HepG2 (cell line): Measurements from ENCODE around the gene SPON1. TPM values are rescaled to one million over a fixed set of nuclear protein-coding genes. Genes with fewer than 3 reads are reported as not detected.

Experiments used
- ATAC-seq: fragments of 200-7000 bp; cut with Tn5 transposase; 3 replicates; pipeline ENCODE4 v1.9.1; 2020; ENCODE audit warnings: mild to moderate bottlenecking, moderate library complexity
- BruUV-seq: library from RNA; stranded (reverse); fragments of 400-500 nt; replicated peaks from 2 replicates; lab custom pipeline; 2021; lab: Mats Ljungman, UMichigan
- CTCF ChIA-PET: fragments of 300-600 bp; formaldehyde crosslinking; extraction: SDS; loops from one replicate; lab custom pipeline; 2021; ENCODE audit warnings: low total read pairs, inconsistent platforms, low intra/inter-chr PET ratio; lab: Yijun Ruan, JAX
- POLR2A ChIA-PET: fragments of 350-600 bp; sonication (Branson Sonifier 250); formaldehyde crosslinking; loops from one replicate; lab custom pipeline; 2020; ENCODE audit warnings: antibody characterized with exemption, inconsistent platforms; lab: Yijun Ruan, JAX
- DNase-seq: peaks from one replicate; pipeline ENCODE4 v3.0.0-alpha.2; 2015; ENCODE audit warnings: low spot score
- FAIRE-seq: peaks from 3 replicates; lab custom pipeline; 2011; peaks lifted over from hg19 to GRCh38; lab: Jason Lieb, UNC
- H2AFZ ChIP-seq: one replicate; pipeline ENCODE4 v1.6.1; 2011; ENCODE audit warnings: low read length, inconsistent platforms
- H3K27ac ChIP-seq: fragments of 300-600 bp; 3 replicates; pipeline ENCODE4 v1.8.0; 2011; ENCODE audit warnings: mixed run types, mild to moderate bottlenecking, mixed read lengths, low read length, inconsistent platforms; ENCODE audit not compliant: insufficient read depth; ENCODE audit errors: extremely low read length
- H3K27me3 ChIP-seq, 2 experiments: fragments of 200-600 bp in 1 of 2; 2 replicates in 1 of 2; 3 replicates in 1 of 2; pipeline versions ENCODE4 v1.6.0 to v1.8.0; 2011; ENCODE audit warnings: low read length in 2 of 2, mild to moderate bottlenecking in 2 of 2, moderate library complexity in 2 of 2, inconsistent platforms in 1 of 2; ENCODE audit not compliant: insufficient read depth in 2 of 2, control insufficient read depth in 1 of 2
- H3K36me3 ChIP-seq, 2 experiments: fragments of 200-600 bp in 1 of 2; replicated peaks in 1 of 2; 2 replicates in 1 of 2; 3 replicates in 1 of 2; pipeline versions ENCODE4 v1.5.1 to v1.8.0; 2011; ENCODE audit warnings: low read length in 2 of 2, inconsistent platforms in 1 of 2; ENCODE audit not compliant: insufficient read depth in 2 of 2, control insufficient read depth in 1 of 2
- H3K4me1 ChIP-seq: 2 replicates; pipeline ENCODE4 v1.5.1; 2012; ENCODE audit warnings: low read length, inconsistent platforms; ENCODE audit not compliant: insufficient read depth
- H3K4me2 ChIP-seq: 2 replicates; pipeline ENCODE4 v1.6.0; 2011; ENCODE audit warnings: low read depth, low read length, inconsistent platforms
- H3K4me3 ChIP-seq, 3 experiments: fragments of 200-600 bp in 1 of 3; sonication (generic), shearing (Covaris generic) in 1 of 3; replicated peaks in 1 of 3; 2 replicates each; pipeline ENCODE4 v1.5.1; 2011 to 2016; ENCODE audit warnings: low read length in 3 of 3, inconsistent platforms in 2 of 3, low read depth in 2 of 3, mild to moderate bottlenecking in 2 of 3, control low read depth in 1 of 3, mixed read lengths in 1 of 3; ENCODE audit not compliant: insufficient read depth in 1 of 3
- H3K79me2 ChIP-seq: one replicate; pipeline ENCODE4 v1.6.1; 2011; ENCODE audit warnings: low read length, inconsistent platforms; ENCODE audit not compliant: insufficient read depth
- H3K9ac ChIP-seq: 2 replicates; pipeline ENCODE4 v1.6.0; 2011; ENCODE audit warnings: mild to moderate bottlenecking, low read depth, low read length, inconsistent platforms; ENCODE audit not compliant: insufficient read depth
- H3K9me3 ChIP-seq: 2 replicates; pipeline ENCODE4 v1.5.1; 2012; ENCODE audit warnings: mild to moderate bottlenecking, low read length
- H4K20me1 ChIP-seq: 2 replicates; pipeline ENCODE4 v1.6.0; 2011; ENCODE audit warnings: inconsistent platforms, mild to moderate bottlenecking, low read length, moderate library complexity; ENCODE audit not compliant: insufficient read depth
- CBFB ChIP-seq: sonication (generic); formaldehyde crosslinking; IDR thresholded peaks from 2 replicates; pipeline ENCODE4 v1.4.0; 2020; ENCODE audit warnings: missing genetic modification reagents
- DNMT3B ChIP-seq: conservative IDR thresholded peaks from 2 replicates; pipeline ENCODE4 v1.6.1; 2016; ENCODE audit warnings: missing biosample characterization, control low read depth
- FOSL2 ChIP-seq: sonication (generic); formaldehyde crosslinking; IDR thresholded peaks from 2 replicates; pipeline ENCODE4 v1.4.0; 2020; ENCODE audit warnings: missing genetic modification reagents
- FOXM1 ChIP-seq: sonication (generic); formaldehyde crosslinking; IDR thresholded peaks from 2 replicates; pipeline ENCODE4 v1.5.0; 2020; ENCODE audit warnings: missing genetic modification reagents
- KAT7 ChIP-seq: IDR thresholded peaks from 2 replicates; pipeline ENCODE4 v1.6.1; 2018; ENCODE audit warnings: borderline replicate concordance, missing compliant biosample characterization
- NFE2 ChIP-seq: sonication (generic); formaldehyde crosslinking; IDR thresholded peaks from 2 replicates; pipeline ENCODE4 v1.4.0; 2020; ENCODE audit warnings: missing genetic modification reagents
- REXO4 ChIP-seq: sonication (generic); formaldehyde crosslinking; IDR thresholded peaks from 2 replicates; pipeline ENCODE4 v1.8.0; 2022; ENCODE audit warnings: missing genetic modification reagents, mild to moderate bottlenecking, borderline replicate concordance
- TOPORS ChIP-seq: sonication (generic); formaldehyde crosslinking; IDR thresholded peaks from 2 replicates; pipeline ENCODE4 v1.8.0; 2023; ENCODE audit warnings: mild to moderate bottlenecking, missing genetic modification reagents
- ZC3H13 ChIP-seq: sonication (generic); formaldehyde crosslinking; IDR thresholded peaks from 2 replicates; pipeline ENCODE4 v1.8.1; 2023; ENCODE audit warnings: mild to moderate bottlenecking, missing genetic modification reagents, moderate library complexity
- ZNF143 ChIP-seq: sonication (generic); formaldehyde crosslinking; IDR thresholded peaks from 2 replicates; pipeline ENCODE4 v1.4.0; 2020; ENCODE audit warnings: missing genetic modification reagents
- ZNF546 ChIP-seq: sonication (generic); formaldehyde crosslinking; conservative IDR thresholded peaks from 2 replicates; pipeline ENCODE4 v1.8.1; 2023; ENCODE audit warnings: mild to moderate bottlenecking, missing genetic modification reagents
- ZNF746 ChIP-seq: sonication (generic); formaldehyde crosslinking; IDR thresholded peaks from 2 replicates; pipeline ENCODE4 v1.8.0; 2022; ENCODE audit warnings: mild to moderate bottlenecking, missing genetic modification reagents
- WGBS: methylation state at CpG from one replicate; pipeline ENCODE4 v1.1.6; 2017; ENCODE audit warnings: low lambda C conversion rate; 5-methylcytosine and 5-hydroxymethylcytosine counted together
- in situ Hi-C: cut with HindIII; loops from 2 replicates; pipeline ENCODE4 v1.10.0; 2017; ENCODE audit warnings: low pct_unique_long_range_greater_than_20kb; ENCODE audit not compliant: extremely low pct_ligation_motif_present
- intact Hi-C: fragments of 100-400 bp; cut with micrococcal nuclease; formaldehyde crosslinking; loops from one replicate; pipeline ENCODE4 v1.10.0; 2022; ENCODE audit not compliant: unreplicated experiment
- polyA plus RNA-seq, 8 experiments: library from polyadenylated mRNA; depleted of rRNA in 3 of 8; stranded (reverse) in 7 of 8; unstranded in 1 of 8; fragments of >200 nt; fragmentation: Illumina TruSeq in 4 of 8; extraction: Trizol in 4 of 8; gene quantifications; 2 replicates each; pipeline versions ENCODE4 v1.2.1 to v1.2.3, GENCODE V29; 2011 to 2016; ENCODE audit warnings: low read depth in 4 of 8, missing spikeins in 1 of 8, mixed read lengths in 1 of 8; ENCODE audit not compliant: insufficient read depth in 1 of 8
- total RNA-seq, 5 experiments: library from RNA; depleted of rRNA; stranded (reverse); fragments of >200 nt; fragmentation: Illumina TruSeq; extraction: Trizol; gene quantifications; 2 replicates each; pipeline ENCODE4 v1.2.3, GENCODE V29; 2016; ENCODE audit warnings: low read depth in 1 of 5
- TF ChIP-seq, protein P1 (sequence below): sonication (generic); formaldehyde crosslinking; IDR thresholded peaks from 2 replicates; pipeline ENCODE4 v1.4.0; 2020; ENCODE audit warnings: missing genetic modification reagents
- TF ChIP-seq, protein P2 (sequence below): sonication (generic); formaldehyde crosslinking; IDR thresholded peaks from 2 replicates; pipeline ENCODE4 v1.8.0; 2022; ENCODE audit warnings: mild to moderate bottlenecking, missing genetic modification reagents, moderate library complexity
- TF ChIP-seq, protein P3 (sequence below): sonication (generic); formaldehyde crosslinking; IDR thresholded peaks from 2 replicates; pipeline ENCODE4 v1.4.0; 2020; ENCODE audit warnings: missing genetic modification reagents, borderline replicate concordance

The SPON1 gene
- total and polyA plus RNA-seq, 2 of the 13 experiments (the other 11 are each of a cell fraction or from before 2014, with no cell fraction given), result not detected

DNA sequence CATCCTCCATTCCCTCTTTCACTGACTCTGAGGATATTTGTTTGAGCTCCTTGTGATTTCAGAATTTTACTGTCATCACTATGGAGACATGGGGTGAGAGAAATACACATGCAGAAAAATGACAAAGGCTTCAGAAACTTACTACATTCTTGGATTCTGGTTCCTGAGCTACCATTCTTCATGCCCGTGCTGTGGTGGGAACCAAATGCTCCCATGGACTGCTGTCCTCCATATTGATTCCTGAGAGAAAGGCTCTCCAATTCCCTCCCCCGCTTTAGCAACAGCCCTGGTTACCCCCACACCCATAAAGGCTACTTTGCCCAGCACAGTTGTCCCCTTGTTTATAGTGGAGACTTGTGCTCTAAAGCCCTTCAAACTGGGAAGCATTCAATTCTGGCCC is 201.1 kb downstream of the SPON1 start:
- no peaks in the 10 kb centered on the region for H3K79me2 ChIP-seq
- no peaks in the 10 kb centered on the region for H3K4me1 ChIP-seq
- H3K9me3 ChIP-seq, result no peaks in the 10 kb centered on the region
- ChIA-PET POLR2A (no interaction called here), CTCF (no interaction called here)
- H2AFZ ChIP-seq, result no peak overlapping the region
- DNase-seq, result no peak
- intact Hi-C loops (no loop called here), in situ Hi-C loops (no loop called here)
- TF ChIP-seq ZNF546 (no peak), DNMT3B (no peak), ZC3H13 (no peak), REXO4 (no peak), FOXM1 (CRISPR knock-in tag) (no peak), NFE2 (CRISPR knock-in tag) (no peak), FOSL2 (no peak), ZNF746 (CRISPR knock-in tag) (no peak), TOPORS (CRISPR knock-in tag) (no peak), KAT7 (CRISPR knock-in tag) (no peak), CBFB (CRISPR knock-in tag) (no peak), ZNF143 (CRISPR knock-in tag) (no peak)
- TF ChIP-seq, protein P1, sequence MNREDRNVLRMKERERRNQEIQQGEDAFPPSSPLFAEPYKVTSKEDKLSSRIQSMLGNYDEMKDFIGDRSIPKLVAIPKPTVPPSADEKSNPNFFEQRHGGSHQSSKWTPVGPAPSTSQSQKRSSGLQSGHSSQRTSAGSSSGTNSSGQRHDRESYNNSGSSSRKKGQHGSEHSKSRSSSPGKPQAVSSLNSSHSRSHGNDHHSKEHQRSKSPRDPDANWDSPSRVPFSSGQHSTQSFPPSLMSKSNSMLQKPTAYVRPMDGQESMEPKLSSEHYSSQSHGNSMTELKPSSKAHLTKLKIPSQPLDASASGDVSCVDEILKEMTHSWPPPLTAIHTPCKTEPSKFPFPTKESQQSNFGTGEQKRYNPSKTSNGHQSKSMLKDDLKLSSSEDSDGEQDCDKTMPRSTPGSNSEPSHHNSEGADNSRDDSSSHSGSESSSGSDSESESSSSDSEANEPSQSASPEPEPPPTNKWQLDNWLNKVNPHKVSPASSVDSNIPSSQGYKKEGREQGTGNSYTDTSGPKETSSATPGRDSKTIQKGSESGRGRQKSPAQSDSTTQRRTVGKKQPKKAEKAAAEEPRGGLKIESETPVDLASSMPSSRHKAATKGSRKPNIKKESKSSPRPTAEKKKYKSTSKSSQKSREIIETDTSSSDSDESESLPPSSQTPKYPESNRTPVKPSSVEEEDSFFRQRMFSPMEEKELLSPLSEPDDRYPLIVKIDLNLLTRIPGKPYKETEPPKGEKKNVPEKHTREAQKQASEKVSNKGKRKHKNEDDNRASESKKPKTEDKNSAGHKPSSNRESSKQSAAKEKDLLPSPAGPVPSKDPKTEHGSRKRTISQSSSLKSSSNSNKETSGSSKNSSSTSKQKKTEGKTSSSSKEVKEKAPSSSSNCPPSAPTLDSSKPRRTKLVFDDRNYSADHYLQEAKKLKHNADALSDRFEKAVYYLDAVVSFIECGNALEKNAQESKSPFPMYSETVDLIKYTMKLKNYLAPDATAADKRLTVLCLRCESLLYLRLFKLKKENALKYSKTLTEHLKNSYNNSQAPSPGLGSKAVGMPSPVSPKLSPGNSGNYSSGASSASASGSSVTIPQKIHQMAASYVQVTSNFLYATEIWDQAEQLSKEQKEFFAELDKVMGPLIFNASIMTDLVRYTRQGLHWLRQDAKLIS (CRISPR knock-in tag), result no peak
- TF ChIP-seq, protein P2, sequence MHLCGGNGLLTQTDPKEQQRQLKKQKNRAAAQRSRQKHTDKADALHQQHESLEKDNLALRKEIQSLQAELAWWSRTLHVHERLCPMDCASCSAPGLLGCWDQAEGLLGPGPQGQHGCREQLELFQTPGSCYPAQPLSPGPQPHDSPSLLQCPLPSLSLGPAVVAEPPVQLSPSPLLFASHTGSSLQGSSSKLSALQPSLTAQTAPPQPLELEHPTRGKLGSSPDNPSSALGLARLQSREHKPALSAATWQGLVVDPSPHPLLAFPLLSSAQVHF (CRISPR knock-in tag), result no peak
- TF ChIP-seq, protein P3, sequence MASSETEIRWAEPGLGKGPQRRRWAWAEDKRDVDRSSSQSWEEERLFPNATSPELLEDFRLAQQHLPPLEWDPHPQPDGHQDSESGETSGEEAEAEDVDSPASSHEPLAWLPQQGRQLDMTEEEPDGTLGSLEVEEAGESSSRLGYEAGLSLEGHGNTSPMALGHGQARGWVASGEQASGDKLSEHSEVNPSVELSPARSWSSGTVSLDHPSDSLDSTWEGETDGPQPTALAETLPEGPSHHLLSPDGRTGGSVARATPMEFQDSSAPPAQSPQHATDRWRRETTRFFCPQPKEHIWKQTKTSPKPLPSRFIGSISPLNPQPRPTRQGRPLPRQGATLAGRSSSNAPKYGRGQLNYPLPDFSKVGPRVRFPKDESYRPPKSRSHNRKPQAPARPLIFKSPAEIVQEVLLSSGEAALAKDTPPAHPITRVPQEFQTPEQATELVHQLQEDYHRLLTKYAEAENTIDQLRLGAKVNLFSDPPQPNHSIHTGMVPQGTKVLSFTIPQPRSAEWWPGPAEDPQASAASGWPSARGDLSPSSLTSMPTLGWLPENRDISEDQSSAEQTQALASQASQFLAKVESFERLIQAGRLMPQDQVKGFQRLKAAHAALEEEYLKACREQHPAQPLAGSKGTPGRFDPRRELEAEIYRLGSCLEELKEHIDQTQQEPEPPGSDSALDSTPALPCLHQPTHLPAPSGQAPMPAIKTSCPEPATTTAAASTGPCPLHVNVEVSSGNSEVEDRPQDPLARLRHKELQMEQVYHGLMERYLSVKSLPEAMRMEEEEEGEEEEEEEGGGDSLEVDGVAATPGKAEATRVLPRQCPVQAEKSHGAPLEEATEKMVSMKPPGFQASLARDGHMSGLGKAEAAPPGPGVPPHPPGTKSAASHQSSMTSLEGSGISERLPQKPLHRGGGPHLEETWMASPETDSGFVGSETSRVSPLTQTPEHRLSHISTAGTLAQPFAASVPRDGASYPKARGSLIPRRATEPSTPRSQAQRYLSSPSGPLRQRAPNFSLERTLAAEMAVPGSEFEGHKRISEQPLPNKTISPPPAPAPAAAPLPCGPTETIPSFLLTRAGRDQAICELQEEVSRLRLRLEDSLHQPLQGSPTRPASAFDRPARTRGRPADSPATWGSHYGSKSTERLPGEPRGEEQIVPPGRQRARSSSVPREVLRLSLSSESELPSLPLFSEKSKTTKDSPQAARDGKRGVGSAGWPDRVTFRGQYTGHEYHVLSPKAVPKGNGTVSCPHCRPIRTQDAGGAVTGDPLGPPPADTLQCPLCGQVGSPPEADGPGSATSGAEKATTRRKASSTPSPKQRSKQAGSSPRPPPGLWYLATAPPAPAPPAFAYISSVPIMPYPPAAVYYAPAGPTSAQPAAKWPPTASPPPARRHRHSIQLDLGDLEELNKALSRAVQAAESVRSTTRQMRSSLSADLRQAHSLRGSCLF (CRISPR knock-in tag), result no peak
- WGBS, result 11% methylated on average over 1 of the region's 2 CpGs
- no peak overlapping the region for H3K4me2 ChIP-seq
- no peaks in the 10 kb centered on the region for H4K20me1 ChIP-seq
- H3K27ac ChIP-seq, result no peak overlapping the region
- no peaks in the 10 kb centered on the region for H3K27me3 ChIP-seq
- no TSS peak for BruUV-seq
- H3K9ac ChIP-seq, result no peak overlapping the region
- H3K36me3 ChIP-seq, result no peaks in the 10 kb centered on the region
- H3K4me3 ChIP-seq, result no peak overlapping the region
- ATAC-seq, result no peak
- no peak for FAIRE-seq
